LNCaP clone FGC (cell line): ENCODE results near the gene NET1.
A peak's percentile ranks its signal among the peaks of the same experiment; 100 is the strongest.

Experiments used
- DNase-seq: peaks from one replicate; pipeline ENCODE4 v3.0.0-alpha.2; 2011; ENCODE audit warnings: low read depth
- H3K4me3 ChIP-seq: 2 replicates; pipeline ENCODE4 v1.5.1; 2011; ENCODE audit warnings: mild to moderate bottlenecking, low read depth, low read length, control low read depth
- TF ChIP-seq, protein P1 (sequence below): IDR thresholded peaks from 2 replicates; pipeline ENCODE4 v1.5.1; 2012; ENCODE audit warnings: mild to moderate bottlenecking; ENCODE audit not compliant: control insufficient read depth, insufficient read depth; ENCODE audit errors: extremely low read depth

NET1 gene

GRCh38 chr10:5447611-5448071 lies 35.3 kb downstream of the NET1 start:
- H3K4me3 ChIP-seq, result peak overlapping the region; percentile 83
- TF ChIP-seq, protein P1, sequence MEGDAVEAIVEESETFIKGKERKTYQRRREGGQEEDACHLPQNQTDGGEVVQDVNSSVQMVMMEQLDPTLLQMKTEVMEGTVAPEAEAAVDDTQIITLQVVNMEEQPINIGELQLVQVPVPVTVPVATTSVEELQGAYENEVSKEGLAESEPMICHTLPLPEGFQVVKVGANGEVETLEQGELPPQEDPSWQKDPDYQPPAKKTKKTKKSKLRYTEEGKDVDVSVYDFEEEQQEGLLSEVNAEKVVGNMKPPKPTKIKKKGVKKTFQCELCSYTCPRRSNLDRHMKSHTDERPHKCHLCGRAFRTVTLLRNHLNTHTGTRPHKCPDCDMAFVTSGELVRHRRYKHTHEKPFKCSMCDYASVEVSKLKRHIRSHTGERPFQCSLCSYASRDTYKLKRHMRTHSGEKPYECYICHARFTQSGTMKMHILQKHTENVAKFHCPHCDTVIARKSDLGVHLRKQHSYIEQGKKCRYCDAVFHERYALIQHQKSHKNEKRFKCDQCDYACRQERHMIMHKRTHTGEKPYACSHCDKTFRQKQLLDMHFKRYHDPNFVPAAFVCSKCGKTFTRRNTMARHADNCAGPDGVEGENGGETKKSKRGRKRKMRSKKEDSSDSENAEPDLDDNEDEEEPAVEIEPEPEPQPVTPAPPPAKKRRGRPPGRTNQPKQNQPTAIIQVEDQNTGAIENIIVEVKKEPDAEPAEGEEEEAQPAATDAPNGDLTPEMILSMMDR, result no peak
- DNase-seq, result no peak

DNA sequence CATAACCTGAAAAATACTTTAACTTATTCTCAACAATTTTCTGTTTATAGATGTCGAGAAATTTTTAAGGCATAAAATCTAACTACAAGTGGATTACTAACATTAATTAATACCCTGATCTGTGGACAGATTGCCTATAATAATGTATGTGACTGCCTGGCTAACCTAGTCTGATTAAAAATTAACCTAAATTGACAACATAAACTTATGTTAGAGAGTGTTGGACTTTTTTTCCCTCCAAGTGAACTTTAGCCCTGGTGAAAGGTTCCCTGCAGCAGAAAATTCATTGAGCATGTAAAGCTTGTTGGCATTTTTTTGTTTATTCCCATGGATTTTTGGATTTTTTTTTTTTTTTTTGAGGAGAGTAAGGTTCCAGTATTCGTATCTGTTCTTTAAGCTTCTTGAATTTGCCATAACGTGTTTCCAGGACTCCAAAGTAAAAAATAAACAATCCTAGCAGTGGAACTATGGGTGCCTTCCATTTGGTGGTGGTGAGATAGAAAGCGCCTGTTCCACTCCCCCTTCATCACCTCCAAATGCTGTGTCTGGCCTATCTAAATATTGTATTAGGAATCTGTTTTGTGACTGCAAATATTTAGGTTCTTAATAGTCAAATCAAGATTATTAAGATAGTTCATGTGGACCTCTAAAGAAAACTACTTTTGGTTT lies 36.1 kb downstream of the NET1 start:
- TF ChIP-seq, protein P1, result no peak
- H3K4me3 ChIP-seq, result peak overlapping the region; percentile 83
- no peak for DNase-seq

GRCh38 chr10:5449227-5449626 lies 36.9 kb downstream of the NET1 start:
- peak overlapping the region; percentile 83 for H3K4me3 ChIP-seq
- no peak for DNase-seq
- TF ChIP-seq, protein P1, result no peak

DNA sequence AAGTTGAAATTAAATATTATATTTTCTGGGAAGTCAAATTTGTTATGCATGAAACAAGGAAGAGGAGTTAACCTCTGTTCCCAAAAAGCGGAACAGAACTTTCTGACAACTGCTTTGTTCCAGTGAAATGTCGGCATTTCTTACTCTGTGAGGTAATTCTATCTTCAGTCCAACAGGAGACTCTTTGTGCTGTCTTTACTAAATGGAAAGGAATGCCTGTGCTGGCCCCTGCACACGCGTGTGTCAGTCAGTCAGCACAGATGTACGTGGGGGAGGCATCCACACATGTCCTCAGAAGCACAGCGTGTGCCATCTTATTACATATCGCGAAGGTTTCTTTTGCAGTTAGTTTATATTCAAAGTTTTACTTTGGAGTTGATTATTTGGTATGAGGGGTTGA lies 37.5 kb downstream of the NET1 start:
- TF ChIP-seq, protein P1, result no peak
- peak overlapping the region; percentile 83 for H3K4me3 ChIP-seq
- no peak for DNase-seq

- TF ChIP-seq, protein P1, result no peak
- no peak overlapping the region for H3K4me3 ChIP-seq
- DNase-seq, result no peak
These were observed 38.4 kb downstream of the NET1 start for GRCh38 chr10:5450605-5451384.

- H3K4me3 ChIP-seq, result no peak overlapping the region
- no peak for DNase-seq
- TF ChIP-seq, protein P1, result no peak
These were observed 41.6 kb downstream of the NET1 start for GRCh38 chr10:5453749-5454489.
